GM12878 (cell line): Measurements from ENCODE around the gene TYW3. TPM values are rescaled to one million over a fixed set of nuclear protein-coding genes. Genes with fewer than 3 reads are reported as not detected.
A peak's percentile ranks its signal among the peaks of the same experiment; 100 is the strongest.

Experiments used
- ATAC-seq: fragments of 200-7000 bp; cut with Tn5 transposase; 3 replicates; pipeline ENCODE4 v1.9.1; 2020; ENCODE audit warnings: mild to moderate bottlenecking, moderate library complexity
- BruUV-seq: library from RNA; stranded (reverse); fragments of 400-500 nt; replicated peaks from 2 replicates; lab custom pipeline; 2021; lab: Mats Ljungman, UMichigan
- CTCF ChIA-PET: fragments of 300-600 bp; sonication (Branson Sonifier 250); formaldehyde crosslinking; extraction: SDS; loops from one replicate; lab custom pipeline; 2021; ENCODE audit warnings: inconsistent platforms; lab: Yijun Ruan, JAX
- POLR2A ChIA-PET: fragments of 350-600 bp; formaldehyde crosslinking; extraction: SDS; loops from one replicate; lab custom pipeline; 2021; ENCODE audit warnings: inconsistent platforms; lab: Charles Lee
- RAD21 ChIA-PET: fragments of 300-600 bp; sonication (Branson Sonifier 250); formaldehyde crosslinking; loops from one replicate; lab custom pipeline; 2023; ENCODE audit warnings: antibody characterized with exemption; ENCODE audit not compliant: unreplicated experiment; lab: Charles Lee
- SMC1A ChIA-PET: fragments of 300-600 bp; sonication (Branson Sonifier 250); formaldehyde crosslinking; loops from one replicate; lab custom pipeline; 2023; ENCODE audit not compliant: unreplicated experiment, uncharacterized antibody; lab: Charles Lee
- DNase-seq: peaks from one replicate; pipeline ENCODE4 v3.0.0-alpha.2; 2011; ENCODE audit warnings: low read depth, low spot score
- FAIRE-seq: peaks from 3 replicates; lab custom pipeline; 2011; peaks lifted over from hg19 to GRCh38; lab: Jason Lieb, UNC
- H2AFZ ChIP-seq: 2 replicates; pipeline ENCODE4 v1.6.0; 2011; ENCODE audit warnings: low read depth, low read length, control low read depth; ENCODE audit not compliant: control insufficient read depth
- H3K27ac ChIP-seq: 2 replicates; pipeline ENCODE4 v1.5.1; 2011; ENCODE audit warnings: control low read depth; ENCODE audit not compliant: control insufficient read depth, insufficient read depth
- H3K27me3 ChIP-seq, 2 experiments: replicated peaks in 1 of 2; 2 replicates each; pipeline versions ENCODE4 v1.6.0 to v1.6.1; 2011; ENCODE audit warnings: low read length in 1 of 2; ENCODE audit not compliant: control insufficient read depth in 2 of 2, insufficient read depth in 2 of 2
- H3K36me3 ChIP-seq, 2 experiments: 2 replicates each; pipeline ENCODE4 v1.5.1; 2011; ENCODE audit warnings: low read length in 1 of 2; ENCODE audit not compliant: control insufficient read depth in 2 of 2, insufficient read depth in 2 of 2
- H3K4me1 ChIP-seq: 2 replicates; pipeline ENCODE4 v1.6.1; 2011; ENCODE audit warnings: mild to moderate bottlenecking, low read length, moderate library complexity, mixed read lengths; ENCODE audit not compliant: control insufficient read depth, insufficient read depth
- H3K4me2 ChIP-seq: 2 replicates; pipeline ENCODE4 v1.6.0; 2011; ENCODE audit warnings: control low read depth; ENCODE audit not compliant: control insufficient read depth, insufficient read depth
- H3K4me3 ChIP-seq: fragments of 200-600 bp; sonication (generic); 2 replicates; pipeline ENCODE4 v1.5.1; 2016
- H3K79me2 ChIP-seq: 2 replicates; pipeline ENCODE4 v1.6.0; 2011; ENCODE audit warnings: low read length; ENCODE audit not compliant: control insufficient read depth, insufficient read depth
- H3K9ac ChIP-seq: 2 replicates; pipeline ENCODE4 v1.8.0; 2011; ENCODE audit warnings: low read length, control low read depth, mixed read lengths; ENCODE audit not compliant: control insufficient read depth, insufficient read depth
- H3K9me3 ChIP-seq: replicated peaks from 3 replicates; pipeline ENCODE4 v1.5.1; 2011; ENCODE audit warnings: mild to moderate bottlenecking, low read length; ENCODE audit not compliant: control insufficient read depth, insufficient read depth
- H4K20me1 ChIP-seq: 2 replicates; pipeline ENCODE4 v1.6.0; 2011; ENCODE audit not compliant: control insufficient read depth, insufficient read depth
- CTCF ChIP-seq, 3 experiments: IDR thresholded peaks in 2 of 3; conservative IDR thresholded peaks in 1 of 3; 2 replicates each; pipeline ENCODE4 v1.5.1; 2011; ENCODE audit warnings: low read depth in 3 of 3, low read length in 3 of 3, mild to moderate bottlenecking in 3 of 3, control low read depth in 2 of 3, moderate library complexity in 2 of 3, inconsistent platforms in 1 of 3, mixed read lengths in 1 of 3; ENCODE audit not compliant: control insufficient read depth in 2 of 3, insufficient read depth in 1 of 3; ENCODE audit errors: extremely low read depth in 1 of 3
- FOXK2 ChIP-seq: fragments of 450-650 bp; IDR thresholded peaks from 2 replicates; pipeline ENCODE4 v1.6.1; 2017; ENCODE audit warnings: mild to moderate bottlenecking, moderate library complexity
- RAD21 ChIP-seq: IDR thresholded peaks from 2 replicates; pipeline ENCODE4 v1.6.1; 2011; ENCODE audit warnings: mild to moderate bottlenecking, low read depth, low read length, moderate library complexity; ENCODE audit not compliant: insufficient read depth
- SMC3 ChIP-seq: IDR thresholded peaks from 2 replicates; pipeline ENCODE4 v1.6.1; 2011; ENCODE audit warnings: low read length, improper control_type of control experiment, borderline replicate concordance
- WGBS: methylation state at CpG from one replicate; pipeline ENCODE4 v1.1.6; 2016; ENCODE audit warnings: low lambda C conversion rate; ENCODE audit not compliant: insufficient replicate concordance, insufficient coverage; ENCODE audit errors: missing lambda C conversion rate; 5-methylcytosine and 5-hydroxymethylcytosine counted together
- in situ Hi-C: fragments of 300-500 bp; cut with MboI; formaldehyde crosslinking; loops from 9 replicates; pipeline ENCODE4 v1.14.3; 2018; ENCODE audit warnings: mixed read lengths
- intact Hi-C: fragments of 100-400 bp; cut with micrococcal nuclease; formaldehyde crosslinking; loops from one replicate; pipeline ENCODE4 v1.14.2; 2022; ENCODE audit not compliant: unreplicated experiment
- polyA plus RNA-seq, 11 experiments: library from polyadenylated mRNA; depleted of rRNA in 4 of 11; unstranded in 6 of 11; stranded (reverse) in 5 of 11; fragments of >200 nt; fragmentation: Nextera tagmentation in 4 of 11; fragmentation: Illumina TruSeq in 1 of 11; extraction: Ambion mirVana in 4 of 11; extraction: Trizol in 1 of 11; gene quantifications; 1 replicate in 1 of 11; 2 replicates in 10 of 11; pipeline versions ENCODE4 v1.2.1 to v1.2.3, GENCODE V29; 2011 to 2016; ENCODE audit warnings: inconsistent platforms in 2 of 11, missing spikeins in 2 of 11, low read depth in 1 of 11
- total RNA-seq, 4 experiments: library from RNA; depleted of rRNA in 3 of 4; stranded (reverse); fragments of >200 nt in 3 of 4; fragmentation: Illumina TruSeq in 1 of 4; extraction: Trizol in 1 of 4; gene quantifications; 2 replicates each; pipeline versions ENCODE4 v1.2.1 to v1.2.3, GENCODE V29; 2013 to 2021

TYW3 gene
- total and polyA plus RNA-seq, 10 of the 15 experiments (the other 5 are each of a cell fraction or from before 2014, with no cell fraction given) = 18.6 to 54.4 (median 32.8) TPM

DNA sequence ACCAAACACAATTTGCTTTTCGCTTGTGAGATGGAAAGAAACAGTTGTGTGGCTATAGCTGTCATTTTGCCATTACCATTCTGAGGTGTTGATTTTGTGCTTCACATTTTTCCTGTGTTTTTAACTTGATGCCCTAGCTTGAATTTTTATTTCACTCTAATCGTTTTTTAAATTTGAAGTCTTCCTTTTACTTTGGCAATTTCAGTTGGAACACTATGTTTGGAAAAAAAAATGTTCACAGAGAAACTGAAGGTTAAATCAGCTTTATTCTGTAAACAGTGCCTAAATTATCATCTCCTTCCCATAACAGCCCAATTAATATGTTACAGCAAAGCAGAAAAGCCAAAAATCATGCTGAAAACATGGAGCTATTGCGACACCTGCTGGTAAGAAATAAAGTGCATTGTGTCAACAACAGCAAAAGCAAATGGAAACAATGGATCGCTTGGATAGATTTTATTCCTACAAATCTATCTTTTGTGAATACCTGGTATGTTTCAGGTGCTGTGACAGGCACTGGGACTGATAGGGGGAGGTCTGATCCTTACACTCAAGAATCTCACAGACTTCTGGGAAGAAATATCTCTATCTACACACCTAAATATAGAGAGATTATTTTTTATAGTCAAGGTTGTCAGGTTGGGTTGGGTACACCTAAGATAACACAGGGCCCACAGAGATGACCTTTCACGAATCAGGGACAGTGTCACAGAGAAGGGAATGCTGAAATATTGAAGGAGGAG lies 43.2 kb upstream of the TYW3 start:
- DNase-seq = no peak
- Histone ChIP-seq H3K27ac (no peak overlapping the region), H2AFZ (peak overlapping the region; percentile 54), H4K20me1 (no peaks in the 10 kb centered on the region), H3K4me2 (peak overlapping the region; percentile 41; the same call in 1 of the 2 replicates), H3K9me3 (no peaks in the 10 kb centered on the region), H3K36me3 (no peaks in the 10 kb centered on the region), H3K4me3 (no peak overlapping the region), H3K4me1 (no peaks in the 10 kb centered on the region; the same call in 1 of the 2 replicates), H3K27me3 (no peaks in the 10 kb centered on the region), H3K79me2 (no peaks in the 10 kb centered on the region), H3K9ac (no peak overlapping the region)
- peak; percentile 80 for TF ChIP-seq SMC3
- peak; percentile 63 to 83 (median 78) for TF ChIP-seq CTCF (IDR thresholded peaks at IDR 0.05 in 2 of 3, conservative IDR thresholded peaks at IDR 0.05 in 1 of 3; ENCODE audit: control insufficient read depth in 2 of 3, extremely low read depth in 1 of 3, insufficient read depth in 1 of 3, low read depth in 3 of 3, low read length in 3 of 3)
- peak; percentile 96 for TF ChIP-seq RAD21
- no peak for TF ChIP-seq FOXK2
- CTCF ChIA-PET = interaction anchor here (0.6 to 5.1 kb wide), 57 partner anchors 9 to 850 kb away, joined by 3 to 92 read pairs (median 4); partner anchors contain the start of genes CRYZ, ERICH3, LRRC53 and TYW3
- SMC1A ChIA-PET = interaction anchor here (0.6 to 5.7 kb wide), 42 partner anchors 9 to 691 kb away, joined by 3 to 58 read pairs (median 4); partner anchors contain the start of genes CRYZ, ERICH3 and TYW3
- peak; percentile 78 for ATAC-seq
- peak; percentile 54 for FAIRE-seq
- 19% methylated on average over 5 of the region's 5 CpGs for WGBS
- intact Hi-C loops = loop anchor here (2.0 to 10.0 kb wide), 6 partner anchors 43 to 849 kb away; partner anchors contain the start of genes CRYZ, FPGT, LRRIQ3 and TYW3
- RAD21 ChIA-PET = interaction anchor here (0.7 to 5.3 kb wide), 23 partner anchors 9 to 850 kb away, joined by 3 to 47 read pairs (median 4); partner anchors contain the start of genes CRYZ and TYW3
- POLR2A ChIA-PET = no interaction called here
- no TSS peak for BruUV-seq
- in situ Hi-C loops = loop anchor here (10.0 kb wide), 1 partner anchor 845 kb away; no protein-coding TSS in a partner anchor
